Nephron (organoid): ENCODE data around the gene TENM4.

Experiments used
- H3K27ac Mint-ChIP-seq, 3 experiments: 2 replicates each; pipeline ENCODE4 v1.8.0; 2020; ENCODE audit warnings: mixed read lengths in 3 of 3, mild to moderate bottlenecking in 2 of 3, moderate library complexity in 1 of 3
- H3K27me3 Mint-ChIP-seq: 2 replicates; pipeline ENCODE4 v1.8.0; 2021; ENCODE audit warnings: low read depth, mild to moderate bottlenecking, moderate library complexity, mixed read lengths
- H3K36me3 Mint-ChIP-seq: 2 replicates; pipeline ENCODE4 v1.8.0; 2020; ENCODE audit warnings: low read depth, mixed read lengths
- H3K4me1 Mint-ChIP-seq: 2 replicates; pipeline ENCODE4 v1.8.0; 2020; ENCODE audit warnings: mixed read lengths
- H3K4me3 Mint-ChIP-seq, 3 experiments: 2 replicates each; pipeline ENCODE4 v1.8.0; 2020; ENCODE audit warnings: mild to moderate bottlenecking in 3 of 3, mixed read lengths in 3 of 3, moderate library complexity in 2 of 3
- H3K9me3 Mint-ChIP-seq: 2 replicates; pipeline ENCODE4 v1.8.0; 2020; ENCODE audit warnings: mixed read lengths
- CTCF ChIP-seq, 3 experiments: fragments of 200-600 bp; sonication (generic); IDR thresholded peaks; one replicate each; pipeline ENCODE4 v1.5.0; 2021; ENCODE audit warnings: antibody characterized with exemption in 3 of 3; ENCODE audit not compliant: unreplicated experiment in 3 of 3

The TENM4 gene

GRCh38 chr11:79249295-79249993 lies 191.4 kb downstream of the TENM4 start:
- Mint-ChIP-seq H3K27me3 (no peaks in the 10 kb centered on the region), H3K36me3 (peaks cover 9% of the 10 kb centered on the region), H3K27ac (peak overlapping the region; percentile 65 to 73 (median 71)), H3K4me3 (no peak overlapping the region), H3K9me3 (no peaks in the 10 kb centered on the region), H3K4me1 (peaks cover 22% of the 10 kb centered on the region)
- no peak for TF ChIP-seq CTCF (IDR thresholded peaks at IDR 0.05; ENCODE audit: unreplicated experiment in 3 of 3)

- no peaks in the 10 kb centered on the region for H3K27me3 Mint-ChIP-seq
- no peaks in the 10 kb centered on the region for H3K9me3 Mint-ChIP-seq
- peak overlapping the region in 1 of 3 experiments; percentile 22 for H3K4me3 Mint-ChIP-seq
- peaks cover 55% of the 10 kb centered on the region for H3K4me1 Mint-ChIP-seq
- no peaks in the 10 kb centered on the region for H3K36me3 Mint-ChIP-seq
- H3K27ac Mint-ChIP-seq = peak overlapping the region; percentile 96 to 97 (median 97)
- TF ChIP-seq CTCF (IDR thresholded peaks at IDR 0.05; ENCODE audit: unreplicated experiment in 3 of 3) = no peak
Measured at GRCh38 chr11:79244798-79245197, 196.0 kb downstream of the TENM4 start.

- TF ChIP-seq CTCF (IDR thresholded peaks at IDR 0.05; ENCODE audit: unreplicated experiment in 3 of 3) = no peak
- Mint-ChIP-seq H3K9me3 (no peaks in the 10 kb centered on the region), H3K4me1 (peaks cover 52% of the 10 kb centered on the region), H3K27ac (peak overlapping the region; percentile 96 to 97 (median 97)), H3K4me3 (peak overlapping the region in 1 of 3 experiments; percentile 22), H3K27me3 (no peaks in the 10 kb centered on the region), H3K36me3 (no peaks in the 10 kb centered on the region)
Measured at GRCh38 chr11:79244241-79244772, 196.5 kb downstream of the TENM4 start.

GRCh38 chr11:79243422-79244210 lies 197.2 kb downstream of the TENM4 start:
- H3K27ac Mint-ChIP-seq = peak overlapping the region; percentile 96 to 97 (median 97)
- no peaks in the 10 kb centered on the region for H3K36me3 Mint-ChIP-seq
- peaks cover 58% of the 10 kb centered on the region for H3K4me1 Mint-ChIP-seq
- H3K27me3 Mint-ChIP-seq = no peaks in the 10 kb centered on the region
- no peak for TF ChIP-seq CTCF (IDR thresholded peaks at IDR 0.05; ENCODE audit: unreplicated experiment in 3 of 3)
- H3K4me3 Mint-ChIP-seq = peak overlapping the region; percentile 0 to 22 (median 1)
- H3K9me3 Mint-ChIP-seq = no peaks in the 10 kb centered on the region

GRCh38 chr11:79242616-79243015 lies 198.2 kb downstream of the TENM4 start:
- Mint-ChIP-seq H3K4me3 (no peak overlapping the region), H3K27ac (peak overlapping the region; percentile 79 to 97 (median 96)), H3K36me3 (no peaks in the 10 kb centered on the region), H3K4me1 (peaks cover 68% of the 10 kb centered on the region), H3K27me3 (no peaks in the 10 kb centered on the region), H3K9me3 (no peaks in the 10 kb centered on the region)
- no peak for TF ChIP-seq CTCF (IDR thresholded peaks at IDR 0.05; ENCODE audit: unreplicated experiment in 3 of 3)
